ENCODE data around the gene NQO1. TPM values are rescaled to one million over a fixed set of nuclear protein-coding genes. Genes with fewer than 3 reads are reported as not detected.

Gene NQO1
- total RNA-seq, 3 donors from 2014 or later (not counting 1 experiment from before 2014, with no cell fraction given), result 4.0 to 4.8 (median 4.5) TPM

GRCh38 chr16:69771651-69771967 lies 45.2 kb upstream of the NQO1 start:
- no peaks in the 10 kb centered on the region for H3K27me3 ChIP-seq (ENCODE audit: control insufficient read depth, insufficient read depth, low read length)
- Mint-ChIP-seq H3K4me3 (no peak overlapping the region), H3K27ac (no peak overlapping the region), H3K9me3 (peaks cover 0 to 7% of the 10 kb centered on the region in 2 donors), H3K27me3 (ENCODE audit: low read depth in 2 of 2) (no peaks in the 10 kb centered on the region), H3K4me1 (peaks cover 54 to 60% of the 10 kb centered on the region in 2 donors), H3K36me3 (no peaks in the 10 kb centered on the region)
- H3K36me3 ChIP-seq (ENCODE audit: control insufficient read depth, insufficient read depth, low read length), result peaks cover 3% of the 10 kb centered on the region
- peaks cover 4% of the 10 kb centered on the region for H3K9me3 ChIP-seq (ENCODE audit: control insufficient read depth, insufficient read depth, low read length)
- 90% methylated on average over 2 of the region's 2 CpGs for WGBS (ENCODE audit: insufficient coverage)
- intact Hi-C loops (cut with micrococcal nuclease), result no loop called here
- H3K4me3 ChIP-seq (ENCODE audit: low read length), result no peak overlapping the region
- no peak for ATAC-seq
- TF ChIP-seq, protein P1, sequence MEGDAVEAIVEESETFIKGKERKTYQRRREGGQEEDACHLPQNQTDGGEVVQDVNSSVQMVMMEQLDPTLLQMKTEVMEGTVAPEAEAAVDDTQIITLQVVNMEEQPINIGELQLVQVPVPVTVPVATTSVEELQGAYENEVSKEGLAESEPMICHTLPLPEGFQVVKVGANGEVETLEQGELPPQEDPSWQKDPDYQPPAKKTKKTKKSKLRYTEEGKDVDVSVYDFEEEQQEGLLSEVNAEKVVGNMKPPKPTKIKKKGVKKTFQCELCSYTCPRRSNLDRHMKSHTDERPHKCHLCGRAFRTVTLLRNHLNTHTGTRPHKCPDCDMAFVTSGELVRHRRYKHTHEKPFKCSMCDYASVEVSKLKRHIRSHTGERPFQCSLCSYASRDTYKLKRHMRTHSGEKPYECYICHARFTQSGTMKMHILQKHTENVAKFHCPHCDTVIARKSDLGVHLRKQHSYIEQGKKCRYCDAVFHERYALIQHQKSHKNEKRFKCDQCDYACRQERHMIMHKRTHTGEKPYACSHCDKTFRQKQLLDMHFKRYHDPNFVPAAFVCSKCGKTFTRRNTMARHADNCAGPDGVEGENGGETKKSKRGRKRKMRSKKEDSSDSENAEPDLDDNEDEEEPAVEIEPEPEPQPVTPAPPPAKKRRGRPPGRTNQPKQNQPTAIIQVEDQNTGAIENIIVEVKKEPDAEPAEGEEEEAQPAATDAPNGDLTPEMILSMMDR (IDR thresholded peaks at IDR 0.05), result no peak
- H3K27ac ChIP-seq (ENCODE audit: low read length), result no peak overlapping the region
- no peak for DNase-seq
- peaks cover 24% of the 10 kb centered on the region for H3K4me1 ChIP-seq (ENCODE audit: control insufficient read depth, insufficient read depth, low read length)

DNA sequence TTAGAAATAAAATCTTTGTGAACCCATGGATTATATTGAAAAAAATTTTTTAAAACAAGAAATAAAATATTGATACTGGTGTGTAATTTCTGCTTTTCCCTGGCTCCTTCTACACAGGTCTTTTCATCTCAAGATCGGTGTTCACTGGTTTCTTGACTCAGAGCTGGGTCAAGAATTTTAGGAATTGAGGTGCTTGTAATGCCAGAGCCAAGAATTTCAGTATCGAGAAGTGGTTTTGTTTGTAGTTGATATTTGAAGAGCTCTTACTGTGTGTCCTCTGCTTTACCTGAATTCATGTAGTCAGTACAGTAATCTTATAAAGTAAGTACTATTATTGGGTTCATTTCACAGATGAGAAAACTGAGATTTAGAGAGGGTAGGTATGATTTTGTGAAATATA lies 43.0 kb upstream of the NQO1 start:
- Mint-ChIP-seq H3K4me1 (peaks cover 41 to 50% of the 10 kb centered on the region in 2 donors), H3K36me3 (no peaks in the 10 kb centered on the region), H3K4me3 (no peak overlapping the region), H3K27ac (no peak overlapping the region), H3K27me3 (ENCODE audit: low read depth in 2 of 2) (no peaks in the 10 kb centered on the region), H3K9me3 (no peaks in the 10 kb centered on the region)
- Histone ChIP-seq H3K36me3 (ENCODE audit: control insufficient read depth, insufficient read depth, low read length) (no peaks in the 10 kb centered on the region), H3K27me3 (ENCODE audit: control insufficient read depth, insufficient read depth, low read length) (no peaks in the 10 kb centered on the region), H3K9me3 (ENCODE audit: control insufficient read depth, insufficient read depth, low read length) (no peaks in the 10 kb centered on the region), H3K4me3 (ENCODE audit: low read length) (no peak overlapping the region), H3K4me1 (ENCODE audit: control insufficient read depth, insufficient read depth, low read length) (peaks cover 20% of the 10 kb centered on the region), H3K27ac (ENCODE audit: low read length) (no peak overlapping the region)
- 50% methylated on average over 2 of the region's 2 CpGs for WGBS (ENCODE audit: insufficient coverage)
- intact Hi-C loops (cut with micrococcal nuclease), result no loop called here
- DNase-seq (no peak), ATAC-seq (no peak)
- TF ChIP-seq, protein P1 (IDR thresholded peaks at IDR 0.05), result no peak

GRCh38 chr16:69768666-69769065 lies 42.3 kb upstream of the NQO1 start:
- Histone ChIP-seq H3K27me3 (ENCODE audit: control insufficient read depth, insufficient read depth, low read length) (no peaks in the 10 kb centered on the region), H3K36me3 (ENCODE audit: control insufficient read depth, insufficient read depth, low read length) (no peaks in the 10 kb centered on the region), H3K27ac (ENCODE audit: low read length) (no peak overlapping the region), H3K9me3 (ENCODE audit: control insufficient read depth, insufficient read depth, low read length) (no peaks in the 10 kb centered on the region), H3K4me3 (ENCODE audit: low read length) (no peak overlapping the region), H3K4me1 (ENCODE audit: control insufficient read depth, insufficient read depth, low read length) (peaks cover 16% of the 10 kb centered on the region)
- no peaks in the 10 kb centered on the region for H3K27me3 Mint-ChIP-seq (ENCODE audit: low read depth in 2 of 2)
- peaks cover 36 to 46% of the 10 kb centered on the region in 2 donors for H3K4me1 Mint-ChIP-seq
- no peak for ATAC-seq
- DNase-seq, result no peak
- H3K36me3 Mint-ChIP-seq, result no peaks in the 10 kb centered on the region
- no peaks in the 10 kb centered on the region for H3K9me3 Mint-ChIP-seq
- WGBS (ENCODE audit: insufficient coverage), result 100% methylated on average over 6 of the region's 6 CpGs
- no peak overlapping the region for H3K4me3 Mint-ChIP-seq
- TF ChIP-seq, protein P1 (IDR thresholded peaks at IDR 0.05), result no peak
- intact Hi-C loops (cut with micrococcal nuclease), result no loop called here
- H3K27ac Mint-ChIP-seq, result no peak overlapping the region

DNA sequence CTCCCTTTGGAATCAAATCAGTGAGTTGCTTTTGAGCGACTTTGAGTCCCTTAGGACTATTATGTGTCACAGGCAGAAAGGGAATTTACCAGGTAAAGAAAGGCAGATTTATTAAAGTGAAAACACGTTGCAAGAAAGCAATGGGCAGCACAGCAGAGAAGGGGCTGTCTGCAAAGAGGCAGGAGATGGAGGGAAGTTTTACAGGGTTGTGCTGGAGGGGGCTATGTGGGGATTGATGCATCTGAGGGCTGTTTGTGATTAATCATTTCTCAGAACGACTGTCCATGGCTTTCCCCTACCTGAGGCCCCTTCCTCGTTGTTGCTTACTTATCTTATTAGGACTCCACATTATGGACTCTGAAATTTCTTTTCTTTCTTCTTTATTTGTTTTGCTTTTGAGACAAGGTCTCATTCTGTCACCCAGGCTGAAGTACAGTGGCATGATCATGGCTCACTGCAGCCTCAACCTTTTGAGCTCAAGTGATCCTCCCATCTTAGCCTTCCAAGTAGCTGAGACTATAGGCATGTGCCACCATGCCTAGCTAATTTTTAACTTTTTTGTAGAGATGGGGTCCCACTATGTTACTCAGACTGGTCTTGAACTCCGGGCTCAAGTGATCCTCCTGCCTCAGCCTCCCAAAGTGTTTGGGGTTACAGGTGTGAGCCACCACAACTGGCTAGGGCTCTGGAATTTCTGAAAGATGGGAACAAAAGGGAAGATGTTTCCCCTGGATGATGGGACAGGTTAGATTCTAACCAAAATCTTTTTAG lies 41.3 kb upstream of the NQO1 start:
- no peak for ATAC-seq
- Mint-ChIP-seq H3K4me3 (no peak overlapping the region), H3K27ac (peak overlapping the region in 1 of 2 donors; percentile 32), H3K27me3 (ENCODE audit: low read depth in 2 of 2) (no peaks in the 10 kb centered on the region), H3K36me3 (no peaks in the 10 kb centered on the region), H3K9me3 (no peaks in the 10 kb centered on the region), H3K4me1 (peaks cover 35 to 44% of the 10 kb centered on the region in 2 donors)
- Histone ChIP-seq H3K27me3 (ENCODE audit: control insufficient read depth, insufficient read depth, low read length) (no peaks in the 10 kb centered on the region), H3K4me3 (ENCODE audit: low read length) (no peak overlapping the region), H3K36me3 (ENCODE audit: control insufficient read depth, insufficient read depth, low read length) (no peaks in the 10 kb centered on the region), H3K27ac (ENCODE audit: low read length) (no peak overlapping the region), H3K9me3 (ENCODE audit: control insufficient read depth, insufficient read depth, low read length) (no peaks in the 10 kb centered on the region), H3K4me1 (ENCODE audit: control insufficient read depth, insufficient read depth, low read length) (peaks cover 10% of the 10 kb centered on the region)
- 73% methylated on average over 5 of the region's 5 CpGs for WGBS (ENCODE audit: insufficient coverage)
- DNase-seq, result no peak
- TF ChIP-seq, protein P1 (IDR thresholded peaks at IDR 0.05), result no peak
- intact Hi-C loops (cut with micrococcal nuclease), result no loop called here

Data from natural killer cell (primary cell).